ENCODE results near the gene C1orf21.

C1orf21 gene

DNA sequence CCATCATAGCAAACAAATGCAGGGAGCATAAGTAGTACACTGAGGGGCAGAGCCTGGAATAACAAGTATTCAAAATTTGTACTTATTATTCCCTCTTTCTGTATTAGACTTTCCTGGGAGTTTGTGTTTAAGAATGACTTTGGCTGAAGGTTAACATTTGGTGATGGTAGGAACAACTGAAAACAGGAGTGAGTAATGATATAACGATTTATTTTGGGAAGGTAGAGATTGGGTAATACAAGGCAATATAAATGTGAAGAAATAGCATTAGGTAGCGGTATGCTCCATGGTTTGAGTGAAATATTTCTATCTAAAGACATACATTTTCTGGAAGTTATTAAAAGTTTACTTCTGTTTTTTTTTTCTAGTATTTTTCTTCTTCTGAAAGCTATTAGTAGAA lies 18.5 kb upstream of the C1orf21 start:
- TF ChIP-seq, protein P1, sequence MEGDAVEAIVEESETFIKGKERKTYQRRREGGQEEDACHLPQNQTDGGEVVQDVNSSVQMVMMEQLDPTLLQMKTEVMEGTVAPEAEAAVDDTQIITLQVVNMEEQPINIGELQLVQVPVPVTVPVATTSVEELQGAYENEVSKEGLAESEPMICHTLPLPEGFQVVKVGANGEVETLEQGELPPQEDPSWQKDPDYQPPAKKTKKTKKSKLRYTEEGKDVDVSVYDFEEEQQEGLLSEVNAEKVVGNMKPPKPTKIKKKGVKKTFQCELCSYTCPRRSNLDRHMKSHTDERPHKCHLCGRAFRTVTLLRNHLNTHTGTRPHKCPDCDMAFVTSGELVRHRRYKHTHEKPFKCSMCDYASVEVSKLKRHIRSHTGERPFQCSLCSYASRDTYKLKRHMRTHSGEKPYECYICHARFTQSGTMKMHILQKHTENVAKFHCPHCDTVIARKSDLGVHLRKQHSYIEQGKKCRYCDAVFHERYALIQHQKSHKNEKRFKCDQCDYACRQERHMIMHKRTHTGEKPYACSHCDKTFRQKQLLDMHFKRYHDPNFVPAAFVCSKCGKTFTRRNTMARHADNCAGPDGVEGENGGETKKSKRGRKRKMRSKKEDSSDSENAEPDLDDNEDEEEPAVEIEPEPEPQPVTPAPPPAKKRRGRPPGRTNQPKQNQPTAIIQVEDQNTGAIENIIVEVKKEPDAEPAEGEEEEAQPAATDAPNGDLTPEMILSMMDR (IDR thresholded peaks at IDR 0.05; ENCODE audit: insufficient read depth, low read depth, low read length, missing control alignments), result no peak
- no peak overlapping the region for H3K4me3 ChIP-seq (ENCODE audit: low read length)
- DNase-seq (ENCODE audit: low read depth), result no peak

DNA sequence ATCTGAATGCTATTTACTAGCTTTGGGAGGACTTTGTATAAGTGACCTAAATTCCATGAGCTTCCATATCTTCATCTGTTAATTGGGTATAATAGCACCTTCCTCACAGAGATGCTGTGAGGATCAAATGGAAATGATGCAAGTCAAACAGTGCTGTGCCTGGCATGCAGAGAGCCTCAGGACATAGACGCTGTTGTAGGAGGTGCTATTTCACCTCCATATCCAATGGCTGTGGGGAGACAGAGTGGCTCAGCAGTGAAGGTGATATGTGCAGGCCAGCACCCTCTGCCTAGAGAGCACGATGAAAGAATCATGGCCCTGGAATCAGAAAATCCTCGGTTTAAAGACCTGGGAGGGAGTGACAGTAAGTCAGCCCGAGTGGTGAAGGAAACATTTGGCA lies 16.0 kb upstream of the C1orf21 start:
- DNase-seq (ENCODE audit: low read depth), result no peak
- H3K4me3 ChIP-seq (ENCODE audit: low read length), result no peak overlapping the region
- TF ChIP-seq, protein P1 (IDR thresholded peaks at IDR 0.05; ENCODE audit: insufficient read depth, low read depth, low read length, missing control alignments), result no peak

- H3K4me3 ChIP-seq (ENCODE audit: low read length), result no peak overlapping the region
- TF ChIP-seq, protein P1 (IDR thresholded peaks at IDR 0.05; ENCODE audit: insufficient read depth, low read depth, low read length, missing control alignments), result no peak
- DNase-seq (ENCODE audit: low read depth), result no peak
Observed at GRCh38 chr1:184373155-184373554, 13.7 kb upstream of the C1orf21 start.

GRCh38 chr1:184376369-184376768 lies 10.5 kb upstream of the C1orf21 start:
- DNase-seq (ENCODE audit: low read depth), result no peak
- TF ChIP-seq, protein P1 (IDR thresholded peaks at IDR 0.05; ENCODE audit: insufficient read depth, low read depth, low read length, missing control alignments), result no peak
- no peak overlapping the region for H3K4me3 ChIP-seq (ENCODE audit: low read length)

GRCh38 chr1:184379111-184379752 lies 7.6 kb upstream of the C1orf21 start:
- TF ChIP-seq, protein P1 (IDR thresholded peaks at IDR 0.05; ENCODE audit: insufficient read depth, low read depth, low read length, missing control alignments), result peak; percentile 26
- H3K4me3 ChIP-seq (ENCODE audit: low read length), result no peak overlapping the region
- DNase-seq (ENCODE audit: low read depth), result peak; percentile 29

GRCh38 chr1:184380468-184380867 lies 6.4 kb upstream of the C1orf21 start:
- DNase-seq (ENCODE audit: low read depth), result no peak
- TF ChIP-seq, protein P1 (IDR thresholded peaks at IDR 0.05; ENCODE audit: insufficient read depth, low read depth, low read length, missing control alignments), result no peak
- no peak overlapping the region for H3K4me3 ChIP-seq (ENCODE audit: low read length)

- no peak overlapping the region for H3K4me3 ChIP-seq (ENCODE audit: low read length)
- TF ChIP-seq, protein P1 (IDR thresholded peaks at IDR 0.05; ENCODE audit: insufficient read depth, low read depth, low read length, missing control alignments), result no peak
- no peak for DNase-seq (ENCODE audit: low read depth)
Observed at GRCh38 chr1:184383772-184384323, 3.0 kb upstream of the C1orf21 start.
